A673 (cell line): Measurements from ENCODE around the gene LHX4.

Source experiments
- EZH2 ChIP-seq: fragments of 200-600 bp; sonication (generic); IDR thresholded peaks from 2 replicates; pipeline ENCODE4 v1.6.1; 2017; ENCODE audit warnings: borderline replicate concordance, low read depth, mild to moderate bottlenecking, mixed read lengths, antibody characterized with exemption, low read length; ENCODE audit not compliant: poor library complexity, severe bottlenecking
- TF ChIP-seq, protein P1 (sequence below): fragments of 300-800, 200-600 bp; sonication (generic); conservative IDR thresholded peaks from 2 replicates; pipeline ENCODE4 v1.5.1; 2017; ENCODE audit warnings: low read depth, mild to moderate bottlenecking, antibody characterized with exemption, low read length, moderate library complexity, mixed read lengths

DNA sequence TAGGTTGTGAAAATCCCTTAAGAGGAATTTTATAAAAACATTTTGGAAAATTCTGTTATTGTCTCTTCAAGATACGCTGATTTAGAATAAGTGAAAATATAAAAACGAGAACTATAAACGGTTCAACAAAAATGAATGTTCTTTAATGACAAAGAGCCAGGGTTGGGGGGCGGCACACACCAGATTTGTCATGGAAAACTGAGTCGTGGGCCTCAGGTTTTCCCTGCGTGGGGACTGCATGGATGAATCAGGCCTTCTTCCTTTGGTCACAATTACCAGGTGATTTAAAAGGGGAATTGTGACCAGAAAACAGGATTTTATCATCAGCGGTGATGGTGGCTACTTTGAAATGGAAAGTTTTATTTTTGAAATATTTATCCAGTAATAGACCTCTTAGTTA lies 8.6 kb downstream of the LHX4 start:
- TF ChIP-seq, protein P1, sequence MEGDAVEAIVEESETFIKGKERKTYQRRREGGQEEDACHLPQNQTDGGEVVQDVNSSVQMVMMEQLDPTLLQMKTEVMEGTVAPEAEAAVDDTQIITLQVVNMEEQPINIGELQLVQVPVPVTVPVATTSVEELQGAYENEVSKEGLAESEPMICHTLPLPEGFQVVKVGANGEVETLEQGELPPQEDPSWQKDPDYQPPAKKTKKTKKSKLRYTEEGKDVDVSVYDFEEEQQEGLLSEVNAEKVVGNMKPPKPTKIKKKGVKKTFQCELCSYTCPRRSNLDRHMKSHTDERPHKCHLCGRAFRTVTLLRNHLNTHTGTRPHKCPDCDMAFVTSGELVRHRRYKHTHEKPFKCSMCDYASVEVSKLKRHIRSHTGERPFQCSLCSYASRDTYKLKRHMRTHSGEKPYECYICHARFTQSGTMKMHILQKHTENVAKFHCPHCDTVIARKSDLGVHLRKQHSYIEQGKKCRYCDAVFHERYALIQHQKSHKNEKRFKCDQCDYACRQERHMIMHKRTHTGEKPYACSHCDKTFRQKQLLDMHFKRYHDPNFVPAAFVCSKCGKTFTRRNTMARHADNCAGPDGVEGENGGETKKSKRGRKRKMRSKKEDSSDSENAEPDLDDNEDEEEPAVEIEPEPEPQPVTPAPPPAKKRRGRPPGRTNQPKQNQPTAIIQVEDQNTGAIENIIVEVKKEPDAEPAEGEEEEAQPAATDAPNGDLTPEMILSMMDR: no peak
- no peak for TF ChIP-seq EZH2
